GM18870 (cell line): ENCODE data around the gene OR51E2.
"Not testable (repeated sequence)": the region's sequence is repeated elsewhere in the genome, so short reads cannot be mapped to it uniquely, and the experiment has no call there.

Source experiments
- ATAC-seq: cut with Tn5 transposase; IDR thresholded peaks from one replicate; pipeline ENCODE4 v1.9.1; 2021; ENCODE audit warnings: moderate library complexity; ENCODE audit not compliant: unreplicated experiment

The OR51E2 gene

GRCh38 chr11:4697585-4697984 lies at the start of gene OR51E2:
OR51E2 (minus strand) TSS chr11:4697853; CDS start chr11:4682711, 15,142 bp downstream.
- no peak for ATAC-seq

- ATAC-seq, result no peak
Measured at GRCh38 chr11:4740735-4741134, 43.1 kb upstream of the OR51E2 start.

GRCh38 chr11:4727171-4727570 lies 29.5 kb upstream of the OR51E2 start:
- no peak for ATAC-seq

- ATAC-seq, result not testable (repeated sequence)
Measured at GRCh38 chr11:4722616-4723534, 25.2 kb upstream of the OR51E2 start.

GRCh38 chr11:4714300-4714699 lies 16.6 kb upstream of the OR51E2 start:
- ATAC-seq, result no peak

- ATAC-seq, result no peak
Measured at GRCh38 chr11:4713241-4713640, 15.6 kb upstream of the OR51E2 start.

GRCh38 chr11:4704790-4705334 lies 7.2 kb upstream of the OR51E2 start:
- ATAC-seq, result no peak

- peak; percentile 53 for ATAC-seq
Measured at GRCh38 chr11:4704054-4704789, 6.6 kb upstream of the OR51E2 start, which contains the start of gene MMP26. MMP26 (plus strand) TSS chr11:4704784.

- no peak for ATAC-seq
Measured at GRCh38 chr11:4700436-4700820, 2.8 kb upstream of the OR51E2 start.

GRCh38 chr11:4699697-4700435 lies 2.2 kb upstream of the OR51E2 start:
- ATAC-seq, result peak; percentile 87

- no peak for ATAC-seq
Measured at GRCh38 chr11:4695442-4695841, 2.2 kb downstream of the OR51E2 start.

- ATAC-seq, result no peak
Measured at GRCh38 chr11:4684631-4685285, 12.9 kb downstream of the OR51E2 start.

- ATAC-seq, result no peak
Measured at GRCh38 chr11:4682623-4683419, 14.8 kb downstream of the OR51E2 start.

- no peak for ATAC-seq
Measured at GRCh38 chr11:4680341-4680740, 17.3 kb downstream of the OR51E2 start.

- no peak for ATAC-seq
Measured at GRCh38 chr11:4677948-4678347, 19.7 kb downstream of the OR51E2 start.

GRCh38 chr11:4673781-4674180 lies 23.9 kb downstream of the OR51E2 start:
- no peak for ATAC-seq

- no peak for ATAC-seq
Measured at GRCh38 chr11:4672470-4672869, 25.2 kb downstream of the OR51E2 start.

- ATAC-seq, result no peak
Measured at GRCh38 chr11:4671741-4672140, 25.9 kb downstream of the OR51E2 start.

GRCh38 chr11:4665424-4665823 lies 32.2 kb downstream of the OR51E2 start:
- ATAC-seq, result no peak

GRCh38 chr11:4664786-4665185 lies 32.9 kb downstream of the OR51E2 start:
- ATAC-seq, result no peak
